Esophagus (tissue), 2 donors: ENCODE measurements around the gene ADH7. TPM values are rescaled to one million over a fixed set of nuclear protein-coding genes. Genes with fewer than 3 reads are reported as not detected.
"Not testable (repeated sequence)": the region's sequence is repeated elsewhere in the genome, so short reads cannot be mapped to it uniquely, and the experiment has no call there.

Experiments used
- H3K27ac ChIP-seq, 2 donors: one replicate each; pipeline ENCODE4 v1.5.1; 2013; ENCODE audit warnings: low read depth in 2 of 2, mild to moderate bottlenecking in 2 of 2, inconsistent platforms in 1 of 2, low read length in 1 of 2, moderate library complexity in 1 of 2
- H3K27me3 ChIP-seq, 2 donors: one replicate each; pipeline ENCODE4 v1.6.1; 2013; ENCODE audit warnings: low read length in 2 of 2, control low read depth in 1 of 2, mild to moderate bottlenecking in 1 of 2; ENCODE audit not compliant: insufficient read depth in 2 of 2, control insufficient read depth in 1 of 2
- H3K36me3 ChIP-seq, 2 donors: one replicate each; pipeline ENCODE4 v1.6.1; 2013; ENCODE audit warnings: low read length in 1 of 2; ENCODE audit not compliant: control insufficient read depth in 2 of 2, insufficient read depth in 2 of 2
- H3K4me1 ChIP-seq, 2 donors: one replicate each; pipeline ENCODE4 v1.6.1; 2013; ENCODE audit warnings: low read length in 1 of 2; ENCODE audit not compliant: control insufficient read depth in 2 of 2, insufficient read depth in 2 of 2
- H3K4me3 ChIP-seq, 2 donors: one replicate each; pipeline ENCODE4 v1.5.1; 2013; ENCODE audit warnings: low read length in 2 of 2, mild to moderate bottlenecking in 2 of 2, low read depth in 1 of 2, moderate library complexity in 1 of 2
- H3K9me3 ChIP-seq, 2 donors: one replicate each; pipeline ENCODE4 v1.6.1; 2013; ENCODE audit warnings: mild to moderate bottlenecking in 2 of 2, low read depth in 1 of 2, low read length in 1 of 2, moderate library complexity in 1 of 2; ENCODE audit not compliant: control insufficient read depth in 2 of 2, insufficient read depth in 1 of 2
- WGBS, 2 donors: extraction: QIAGEN DNeasy Blood & Tissue Kit; methylation state at CpG; one replicate each; pipeline ENCODE4 v1.1.7; 2013; 5-methylcytosine and 5-hydroxymethylcytosine counted together
- polyA plus RNA-seq, 2 donors: library from polyadenylated mRNA; stranded (reverse); fragments of 200-250 nt; gene quantifications; one replicate each; pipeline ENCODE4 v1.2.3, GENCODE V29; 2013
- donor health status: healthy with polysubstance abuse.
- donor health status: Bipolar disorder and iron deficiency.

The ADH7 gene
- polyA plus RNA-seq, 2 donors: 208 to 250 TPM

DNA sequence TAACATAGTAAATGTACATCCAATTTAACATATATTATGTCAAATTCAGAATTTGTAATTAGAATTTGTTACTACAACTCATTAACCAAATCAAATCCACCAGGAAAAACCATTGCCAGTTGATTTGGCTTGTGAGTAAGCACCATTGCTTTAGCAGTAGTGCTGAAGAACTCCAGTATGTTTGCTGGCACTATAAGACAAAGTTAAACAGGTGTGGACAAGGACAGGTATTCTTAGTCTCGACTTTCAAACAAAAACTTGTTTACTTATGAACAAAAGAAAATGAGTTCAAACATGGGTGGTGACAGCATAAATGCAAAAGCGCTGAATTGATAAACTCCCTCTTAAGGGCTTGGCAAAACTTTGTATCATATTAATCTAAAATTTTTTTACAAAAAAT is 1.3 kb upstream of the ADH7 start:
- H3K4me3 ChIP-seq: no peak overlapping the region
- H3K9me3 ChIP-seq: no peaks in the 10 kb centered on the region
- H3K27ac ChIP-seq: peak overlapping the region; percentile 37 to 49
- H3K36me3 ChIP-seq: no peaks in the 10 kb centered on the region
- no peaks in the 10 kb centered on the region for H3K27me3 ChIP-seq
- peaks cover 0 to 8% of the 10 kb centered on the region in 2 donors for H3K4me1 ChIP-seq
- 40 to 54% methylated on average over 2 of the region's 2 CpGs for WGBS, 2 donors

DNA sequence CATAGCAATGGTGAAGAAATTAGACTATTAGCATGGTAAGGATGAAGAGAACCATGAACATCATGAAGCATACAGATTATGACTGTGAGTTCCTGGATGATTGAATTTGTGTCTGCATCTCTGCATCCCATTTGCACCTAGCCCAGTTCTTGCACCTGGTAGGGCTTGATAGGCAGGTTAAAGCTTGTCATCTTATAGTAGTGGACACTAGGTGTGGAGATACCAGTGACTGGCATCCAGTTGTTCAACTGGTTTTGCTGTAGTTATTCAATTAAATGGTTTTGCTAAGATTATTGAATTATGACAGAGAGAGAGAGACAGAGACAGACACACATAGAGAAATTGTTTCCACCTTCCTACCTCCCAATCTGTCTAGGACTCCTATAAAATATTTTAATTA is 5.0 kb downstream of the ADH7 start:
- no peaks in the 10 kb centered on the region for H3K36me3 ChIP-seq
- H3K27me3 ChIP-seq: no peaks in the 10 kb centered on the region
- H3K27ac ChIP-seq: no peak overlapping the region
- no peaks in the 10 kb centered on the region for H3K4me1 ChIP-seq
- no peak overlapping the region for H3K4me3 ChIP-seq
- H3K9me3 ChIP-seq: no peaks in the 10 kb centered on the region

DNA sequence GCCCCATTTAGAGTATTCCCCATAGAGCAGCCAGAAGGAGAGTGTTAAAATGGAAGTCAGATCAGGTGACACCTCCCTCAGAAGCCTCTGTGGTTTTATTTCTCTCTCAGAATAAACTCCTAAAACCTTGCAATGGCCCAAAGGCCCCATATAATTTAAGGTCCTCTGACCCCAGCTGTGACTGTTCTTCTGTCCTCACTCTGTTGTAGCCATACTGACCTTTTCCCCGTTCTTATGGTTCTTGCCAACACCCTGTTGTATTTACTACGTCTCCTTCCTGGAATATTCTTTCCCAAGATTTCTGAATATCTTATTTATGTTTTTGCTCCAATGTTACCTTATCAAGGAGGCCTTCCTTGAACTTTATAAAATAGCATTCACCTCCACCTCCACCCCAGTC is 18.0 kb downstream of the ADH7 start:
- Histone ChIP-seq H3K27me3 (no peaks in the 10 kb centered on the region), H3K4me3 (no peak overlapping the region), H3K27ac (no peak overlapping the region), H3K9me3 (no peaks in the 10 kb centered on the region), H3K36me3 (peaks cover 0 to 6% of the 10 kb centered on the region in 2 donors), H3K4me1 (no peaks in the 10 kb centered on the region)
- WGBS, 2 donors: 64 to 87% methylated on average over 2 of the region's 2 CpGs

DNA sequence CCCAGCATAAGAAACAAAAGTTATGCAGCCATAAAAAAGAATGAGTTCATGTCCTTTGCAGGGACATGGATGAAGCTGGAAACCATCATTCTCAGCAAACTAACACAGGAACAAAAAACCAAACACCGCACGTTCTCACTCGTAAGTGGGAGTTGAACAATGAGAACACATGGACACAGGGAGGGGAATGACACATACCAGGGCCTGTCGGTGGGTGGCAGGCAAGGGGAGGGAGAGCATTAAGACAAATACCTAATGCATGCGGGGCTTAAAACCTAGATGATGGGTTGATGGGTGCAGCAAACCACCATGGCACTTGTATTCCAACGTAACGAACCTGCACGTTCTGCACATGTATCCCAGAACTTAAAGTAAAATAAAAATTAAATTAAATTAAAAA is 19.4 kb downstream of the ADH7 start:
- not testable (repeated sequence) for H3K9me3 ChIP-seq, H3K4me3 ChIP-seq, H3K36me3 ChIP-seq, H3K4me1 ChIP-seq, H3K27ac ChIP-seq, H3K27me3 ChIP-seq
- WGBS, 2 donors: 80 to 86% methylated on average over 8 of the region's 8 CpGs

DNA sequence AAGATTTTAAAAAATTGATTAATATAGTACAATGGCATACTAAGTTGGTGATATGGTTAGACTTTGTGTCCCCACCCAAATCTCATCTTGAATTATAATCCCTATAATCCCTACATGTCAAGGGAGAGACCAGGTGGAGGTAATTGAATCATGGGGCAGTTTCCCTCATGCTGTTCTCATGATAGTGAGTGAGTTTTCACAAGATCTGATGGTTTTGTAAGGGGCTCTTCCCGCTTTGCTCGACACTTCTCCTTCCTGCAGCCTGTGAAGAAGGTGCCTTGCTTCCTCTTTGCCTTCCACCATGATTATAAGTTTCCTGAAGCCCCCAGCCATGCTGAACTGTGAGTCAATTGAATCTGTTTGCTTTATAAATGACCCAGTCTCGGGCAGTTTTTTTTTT is 20.2 kb downstream of the ADH7 start:
- WGBS, 2 donors: 86 to 90% methylated on average over 3 of the region's 3 CpGs
- H3K27me3 ChIP-seq, H3K4me3 ChIP-seq, H3K36me3 ChIP-seq, H3K4me1 ChIP-seq, H3K9me3 ChIP-seq, H3K27ac ChIP-seq: not testable (repeated sequence)

DNA sequence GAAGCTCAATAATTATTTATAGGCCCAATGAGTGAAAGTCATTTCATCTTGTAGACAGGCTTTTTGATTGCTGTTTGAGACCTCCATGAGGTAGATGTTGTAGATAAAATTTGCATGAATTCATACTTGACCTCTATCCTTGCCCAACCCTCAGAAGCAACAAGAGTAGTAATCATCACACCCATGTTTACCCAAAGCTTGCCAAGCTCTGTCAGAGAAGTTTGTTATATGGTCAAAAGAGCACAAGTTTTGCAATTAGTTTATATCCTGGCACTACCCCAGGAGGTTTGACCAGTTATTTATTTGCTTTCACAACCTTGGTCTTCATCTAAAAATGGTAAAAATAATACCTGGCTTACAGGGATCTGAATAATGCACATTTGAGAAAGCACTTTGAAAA is 20.7 kb downstream of the ADH7 start:
- Histone ChIP-seq H3K4me1 (peaks cover 0 to 4% of the 10 kb centered on the region in 2 donors), H3K27me3 (no peaks in the 10 kb centered on the region), H3K27ac (no peak overlapping the region), H3K4me3 (no peak overlapping the region), H3K9me3 (no peaks in the 10 kb centered on the region), H3K36me3 (peaks cover 0 to 6% of the 10 kb centered on the region in 2 donors)

DNA sequence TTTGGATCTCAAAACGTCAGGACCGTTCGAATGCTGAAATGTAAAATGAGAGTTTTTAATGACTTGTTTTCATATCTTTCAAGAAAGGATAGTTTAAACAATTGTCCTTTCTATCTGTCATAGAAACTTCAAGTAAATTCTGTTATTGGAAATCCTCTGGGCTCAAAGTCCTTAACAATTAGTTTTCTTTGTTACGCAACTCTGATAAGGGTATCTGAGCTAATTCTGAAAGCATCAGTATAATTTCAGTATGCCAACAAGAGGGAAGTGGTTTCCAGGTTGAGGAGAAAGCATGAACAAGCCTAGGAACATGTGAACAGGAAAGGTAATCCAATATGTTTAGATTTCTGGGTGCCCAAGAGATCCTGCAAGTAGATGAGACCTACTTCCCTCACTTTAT is 22.0 kb downstream of the ADH7 start:
- H3K9me3 ChIP-seq: no peaks in the 10 kb centered on the region
- H3K27ac ChIP-seq: no peak overlapping the region
- peaks cover 0 to 3% of the 10 kb centered on the region in 2 donors for H3K36me3 ChIP-seq
- no peaks in the 10 kb centered on the region for H3K27me3 ChIP-seq
- H3K4me3 ChIP-seq: no peak overlapping the region
- 57 to 77% methylated on average over 4 of the region's 4 CpGs for WGBS, 2 donors
- H3K4me1 ChIP-seq: peaks cover 0 to 4% of the 10 kb centered on the region in 2 donors

DNA sequence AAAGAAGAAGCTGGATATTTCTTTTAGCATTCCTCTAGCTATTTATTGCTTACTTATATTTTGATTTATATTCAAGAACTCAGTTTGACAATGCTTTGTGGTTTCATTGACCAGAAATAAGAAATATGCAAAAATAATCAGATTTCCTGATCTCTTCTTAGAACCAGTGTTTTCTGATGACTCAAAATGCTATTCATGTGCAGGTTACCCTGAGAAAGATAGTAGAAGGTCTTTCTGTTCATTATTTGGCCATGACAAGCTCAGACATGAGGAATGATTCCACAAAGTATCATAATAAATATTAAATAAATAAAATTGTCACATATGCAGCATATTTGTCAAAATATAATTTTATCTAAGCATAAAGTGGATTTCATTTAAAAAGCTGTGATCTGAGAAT is 24.1 kb downstream of the ADH7 start:
- no peaks in the 10 kb centered on the region for H3K27me3 ChIP-seq
- no peaks in the 10 kb centered on the region for H3K9me3 ChIP-seq
- H3K4me1 ChIP-seq: peaks cover 0 to 4% of the 10 kb centered on the region in 2 donors

DNA sequence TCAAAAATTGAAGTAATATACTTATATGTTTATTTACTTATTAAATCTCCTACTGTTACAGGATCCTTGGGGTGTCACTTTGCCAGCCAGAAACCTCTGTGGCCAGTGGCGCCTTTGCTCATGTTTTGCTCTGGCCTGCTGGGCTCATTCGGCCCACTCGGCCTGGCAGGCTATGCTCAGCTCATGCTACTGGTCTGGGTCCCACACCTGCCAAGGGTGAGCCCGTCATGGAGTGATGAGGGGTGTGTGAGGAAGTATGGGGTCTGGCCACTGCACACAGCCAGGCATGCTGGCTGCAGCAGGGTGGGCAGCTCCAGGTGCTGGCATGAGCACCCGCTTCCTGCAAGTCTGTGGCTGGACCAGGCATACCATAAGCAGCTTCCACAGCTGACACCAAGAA is 25.1 kb downstream of the ADH7 start:
- Histone ChIP-seq H3K36me3 (peaks cover 0 to 3% of the 10 kb centered on the region in 2 donors), H3K27me3 (no peaks in the 10 kb centered on the region), H3K9me3 (no peaks in the 10 kb centered on the region), H3K4me1 (peaks cover 0 to 4% of the 10 kb centered on the region in 2 donors), H3K4me3 (no peak overlapping the region), H3K27ac (peak overlapping the region in 1 of 2 donors; percentile 15)
- 92 to 94% methylated on average over 5 of the region's 5 CpGs for WGBS, 2 donors

More for the DNA sequence above, 24.1 kb downstream of the ADH7 start:
- H3K27ac ChIP-seq: no peak overlapping the region
- peaks cover 0 to 3% of the 10 kb centered on the region in 2 donors for H3K36me3 ChIP-seq
- no peak overlapping the region for H3K4me3 ChIP-seq

DNA sequence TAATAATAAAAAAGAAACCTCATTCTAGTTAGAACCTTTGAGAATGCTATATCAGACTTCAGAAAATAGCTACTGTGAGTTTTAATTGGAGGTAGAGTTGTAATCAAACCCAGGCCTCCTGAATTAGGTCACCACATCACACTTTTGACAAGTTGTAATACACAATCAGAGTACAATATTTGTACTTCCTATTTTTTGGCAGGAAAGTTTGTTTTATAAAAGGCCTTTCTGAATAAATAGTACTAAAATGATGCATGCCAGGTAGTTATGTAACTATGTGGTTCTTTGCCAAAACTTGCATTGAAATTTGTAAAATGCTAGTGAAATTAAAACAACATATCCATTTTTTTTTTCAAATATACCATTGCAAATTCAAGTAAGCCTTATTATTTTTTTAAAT is 26.8 kb downstream of the ADH7 start:
- no peak overlapping the region for H3K4me3 ChIP-seq
- no peaks in the 10 kb centered on the region for H3K27me3 ChIP-seq
- no peaks in the 10 kb centered on the region for H3K9me3 ChIP-seq
- H3K27ac ChIP-seq: no peak overlapping the region
- peaks cover 0 to 3% of the 10 kb centered on the region in 2 donors for H3K36me3 ChIP-seq
- H3K4me1 ChIP-seq: peaks cover 0 to 4% of the 10 kb centered on the region in 2 donors
